Vagina (tissue), 2 donors: ENCODE measurements around the gene TRIP13. TPM values are rescaled to one million over a fixed set of nuclear protein-coding genes. Genes with fewer than 3 reads are reported as not detected.

Source experiments
- DNase-seq, 2 donors: peaks; one replicate each; pipeline ENCODE4 v3.0.0-alpha.2; 2017; ENCODE audit errors: extremely low spot score in 2 of 2
- H3K27ac ChIP-seq: fragments of 200-600 bp; sonication (generic); one replicate; pipeline ENCODE4 v1.5.1; 2019
- H3K27me3 ChIP-seq: fragments of 200-600 bp; sonication (generic); one replicate; pipeline ENCODE4 v1.5.1; 2019
- H3K36me3 ChIP-seq, 2 donors: fragments of 200-600 bp; sonication (generic); one replicate each; pipeline ENCODE4 v1.5.1; 2017 to 2019
- H3K4me1 ChIP-seq: fragments of 200-600 bp; sonication (generic); one replicate; pipeline ENCODE4 v1.5.1; 2019
- H3K4me3 ChIP-seq, 2 donors: fragments of 200-600 bp; sonication (generic); 1 replicate in 1 of 2; 2 replicates in 1 of 2; pipeline ENCODE4 v1.5.1; 2016 to 2019
- H3K9me3 ChIP-seq: fragments of 200-600 bp; sonication (generic); one replicate; pipeline ENCODE4 v1.5.1; 2019
- CTCF ChIP-seq, 3 experiments: fragments of 450-650 bp in 2 of 3; fragments of 200-600 bp in 1 of 3; sonication (generic) in 1 of 3; IDR thresholded peaks; one replicate each; pipeline ENCODE4 v1.5.1; 2017 to 2019; ENCODE audit warnings: antibody characterized with exemption in 3 of 3, mild to moderate bottlenecking in 2 of 3, moderate library complexity in 2 of 3
- POLR2A ChIP-seq, 2 donors: fragments of 450-650 bp; IDR thresholded peaks; one replicate each; pipeline ENCODE4 v1.6.1; 2017; ENCODE audit warnings: antibody characterized with exemption in 2 of 2, mild to moderate bottlenecking in 2 of 2, moderate library complexity in 2 of 2
- POLR2AphosphoS5 ChIP-seq, 2 donors: sonication (generic); formaldehyde crosslinking; IDR thresholded peaks; one replicate each; pipeline ENCODE4 v1.9.0; 2017; ENCODE audit warnings: antibody characterized with exemption in 2 of 2, mild to moderate bottlenecking in 2 of 2, low read depth in 1 of 2; ENCODE audit not compliant: insufficient read depth in 1 of 2
- intact Hi-C: fragments of 100-400 bp; cut with DNase I; formaldehyde crosslinking; loops from one replicate; pipeline ENCODE4 v1.15.1; 2023
- total RNA-seq: library from RNA; depleted of rRNA; stranded (reverse); fragments of >200 nt; gene quantifications from one replicate; pipeline ENCODE4 v1.2.3, GENCODE V29; 2016

Gene TRIP13
- total RNA-seq, 1 donor from 2014 or later, result 3.7 TPM

GRCh38 chr5:868428-869135 is 24.1 kb upstream of the TRIP13 start:
- TF ChIP-seq CTCF (IDR thresholded peaks at IDR 0.05), result no peak
- no peak for TF ChIP-seq POLR2A (IDR thresholded peaks at IDR 0.05)
- TF ChIP-seq POLR2AphosphoS5 (IDR thresholded peaks at IDR 0.05; ENCODE audit: insufficient read depth in 1 of 2, low read depth in 1 of 2), result no peak
- Histone ChIP-seq H3K36me3 (peaks cover 6 to 71% of the 10 kb centered on the region in 2 donors), H3K4me1 (peaks cover 21% of the 10 kb centered on the region), H3K4me3 (no peak overlapping the region), H3K9me3 (no peaks in the 10 kb centered on the region), H3K27ac (no peak overlapping the region), H3K27me3 (no peaks in the 10 kb centered on the region)
- intact Hi-C loops, result no loop called here
- no peak for DNase-seq

GRCh38 chr5:870956-871355 is 21.7 kb upstream of the TRIP13 start:
- Histone ChIP-seq H3K36me3 (peaks cover 6 to 72% of the 10 kb centered on the region in 2 donors), H3K27me3 (no peaks in the 10 kb centered on the region), H3K4me3 (no peak overlapping the region), H3K9me3 (no peaks in the 10 kb centered on the region), H3K27ac (no peak overlapping the region), H3K4me1 (no peaks in the 10 kb centered on the region)
- intact Hi-C loops, result no loop called here
- DNase-seq, result no peak
- TF ChIP-seq POLR2A (IDR thresholded peaks at IDR 0.05) (no peak), POLR2AphosphoS5 (IDR thresholded peaks at IDR 0.05; ENCODE audit: insufficient read depth in 1 of 2, low read depth in 1 of 2) (no peak), CTCF (IDR thresholded peaks at IDR 0.05) (no peak)

- Histone ChIP-seq H3K36me3 (peaks cover 6 to 75% of the 10 kb centered on the region in 2 donors), H3K9me3 (no peaks in the 10 kb centered on the region), H3K4me1 (no peaks in the 10 kb centered on the region), H3K27me3 (no peaks in the 10 kb centered on the region), H3K4me3 (no peak overlapping the region), H3K27ac (no peak overlapping the region)
- intact Hi-C loops, result no loop called here
- TF ChIP-seq CTCF (IDR thresholded peaks at IDR 0.05) (no peak), POLR2AphosphoS5 (IDR thresholded peaks at IDR 0.05; ENCODE audit: insufficient read depth in 1 of 2, low read depth in 1 of 2) (no peak), POLR2A (IDR thresholded peaks at IDR 0.05) (no peak)
- no peak for DNase-seq
These were observed 20.9 kb upstream of the TRIP13 start for GRCh38 chr5:871596-872298.

GRCh38 chr5:872301-872700 is 20.4 kb upstream of the TRIP13 start:
- intact Hi-C loops, result no loop called here
- no peak for DNase-seq
- H3K36me3 ChIP-seq, result peaks cover 6 to 75% of the 10 kb centered on the region in 2 donors
- H3K4me3 ChIP-seq, result no peak overlapping the region
- H3K9me3 ChIP-seq, result no peaks in the 10 kb centered on the region
- H3K27me3 ChIP-seq, result no peaks in the 10 kb centered on the region
- TF ChIP-seq POLR2A (IDR thresholded peaks at IDR 0.05), result no peak
- TF ChIP-seq CTCF (IDR thresholded peaks at IDR 0.05), result no peak
- TF ChIP-seq POLR2AphosphoS5 (IDR thresholded peaks at IDR 0.05; ENCODE audit: insufficient read depth in 1 of 2, low read depth in 1 of 2), result no peak
- H3K27ac ChIP-seq, result no peak overlapping the region
- H3K4me1 ChIP-seq, result no peaks in the 10 kb centered on the region

GRCh38 chr5:873328-873727 is 19.4 kb upstream of the TRIP13 start:
- no peak overlapping the region for H3K27ac ChIP-seq
- TF ChIP-seq POLR2A (IDR thresholded peaks at IDR 0.05) (no peak), CTCF (IDR thresholded peaks at IDR 0.05) (no peak), POLR2AphosphoS5 (IDR thresholded peaks at IDR 0.05; ENCODE audit: insufficient read depth in 1 of 2, low read depth in 1 of 2) (no peak)
- H3K9me3 ChIP-seq, result no peaks in the 10 kb centered on the region
- DNase-seq, result no peak
- no peaks in the 10 kb centered on the region for H3K27me3 ChIP-seq
- intact Hi-C loops, result no loop called here
- H3K4me1 ChIP-seq, result no peaks in the 10 kb centered on the region
- H3K4me3 ChIP-seq, result no peak overlapping the region
- H3K36me3 ChIP-seq, result peaks cover 6 to 75% of the 10 kb centered on the region in 2 donors
